HepG2 (cell line): ENCODE results near the gene TOP2A. TPM values are rescaled to one million over a fixed set of nuclear protein-coding genes. Genes with fewer than 3 reads are reported as not detected.
A peak's percentile ranks its signal among the peaks of the same experiment; 100 is the strongest.

Source experiments
- ATM ChIP-seq: fragments of 450-650 bp; IDR thresholded peaks from 2 replicates; pipeline ENCODE4 v1.7.1; 2017; ENCODE audit warnings: mild to moderate bottlenecking, borderline replicate concordance
- DNMT3B ChIP-seq: conservative IDR thresholded peaks from 2 replicates; pipeline ENCODE4 v1.6.1; 2016; ENCODE audit warnings: missing biosample characterization, control low read depth
- HBP1 ChIP-seq: IDR thresholded peaks from 2 replicates; pipeline ENCODE4 v1.6.1; 2016; ENCODE audit warnings: low read depth, control low read depth
- JARID2 ChIP-seq: sonication (generic); formaldehyde crosslinking; IDR thresholded peaks from 2 replicates; pipeline ENCODE4 v1.8.1; 2023; ENCODE audit warnings: missing genetic modification reagents, inconsistent platforms; ENCODE audit not compliant: insufficient replicate concordance
- KLF13 ChIP-seq: sonication (generic); formaldehyde crosslinking; IDR thresholded peaks from 2 replicates; pipeline ENCODE4 v1.4.0; 2020; ENCODE audit warnings: mild to moderate bottlenecking, missing genetic modification reagents
- LCORL ChIP-seq, 2 experiments: fragments of 450-650 bp in 1 of 2; sonication (generic) in 1 of 2; formaldehyde crosslinking in 1 of 2; IDR thresholded peaks; 2 replicates each; pipeline versions ENCODE4 v1.5.0 to v1.6.1; 2017 to 2020; ENCODE audit warnings: antibody characterized with exemption in 1 of 2, missing genetic modification reagents in 1 of 2
- NCOR1 ChIP-seq: fragments of 200-600 bp; sonication (generic); IDR thresholded peaks from 2 replicates; pipeline ENCODE4 v1.7.0; 2017; ENCODE audit warnings: antibody characterized with exemption, low read length, borderline replicate concordance
- PPARG ChIP-seq: conservative IDR thresholded peaks from 2 replicates; pipeline ENCODE4 v1.6.1; 2016; ENCODE audit warnings: missing biosample characterization, missing genetic modification reagents
- RBAK ChIP-seq: sonication (generic); formaldehyde crosslinking; IDR thresholded peaks from 2 replicates; pipeline ENCODE4 v1.5.1; 2020; ENCODE audit warnings: mild to moderate bottlenecking, missing genetic modification reagents
- SMAD3 ChIP-seq: sonication (generic); formaldehyde crosslinking; IDR thresholded peaks from 2 replicates; pipeline ENCODE4 v1.4.0; 2020; ENCODE audit warnings: missing genetic modification reagents
- TFE3 ChIP-seq: IDR thresholded peaks from 2 replicates; pipeline ENCODE4 v1.6.1; 2016
- THRA ChIP-seq: sonication (generic); formaldehyde crosslinking; IDR thresholded peaks from 2 replicates; pipeline ENCODE4 v1.4.0; 2020; ENCODE audit warnings: missing genetic modification reagents, borderline replicate concordance
- TIGD3 ChIP-seq: sonication (generic); formaldehyde crosslinking; IDR thresholded peaks from 2 replicates; pipeline ENCODE4 v1.5.1; 2020; ENCODE audit warnings: mild to moderate bottlenecking, missing genetic modification reagents, borderline replicate concordance
- U2AF2 ChIP-seq: fragments of 200-400 bp; formaldehyde crosslinking; IDR thresholded peaks from 2 replicates; pipeline ENCODE4 v1.6.1; 2017; ENCODE audit warnings: low read depth, mild to moderate bottlenecking, low read length
- ZFP36L2 ChIP-seq: sonication (generic); formaldehyde crosslinking; IDR thresholded peaks from 2 replicates; pipeline ENCODE4 v1.4.0; 2020; ENCODE audit warnings: missing genetic modification reagents
- ZNF24 ChIP-seq: fragments of 450-650 bp; IDR thresholded peaks from 2 replicates; pipeline ENCODE4 v1.6.1; 2017; ENCODE audit warnings: antibody characterized with exemption, mild to moderate bottlenecking
- ZNF253 ChIP-seq: sonication (generic); formaldehyde crosslinking; IDR thresholded peaks from 2 replicates; pipeline ENCODE4 v1.8.0; 2022; ENCODE audit warnings: mild to moderate bottlenecking, missing genetic modification reagents, borderline replicate concordance
- ZNF256 ChIP-seq: sonication (generic); formaldehyde crosslinking; conservative IDR thresholded peaks from 2 replicates; pipeline ENCODE4 v1.4.0; 2020; ENCODE audit warnings: missing genetic modification reagents
- ZNF710 ChIP-seq: sonication (generic); formaldehyde crosslinking; IDR thresholded peaks from 2 replicates; pipeline ENCODE4 v1.5.0; 2020; ENCODE audit warnings: mild to moderate bottlenecking, missing genetic modification reagents, borderline replicate concordance
- ZNF740 ChIP-seq: sonication (generic); formaldehyde crosslinking; IDR thresholded peaks from 2 replicates; pipeline ENCODE4 v1.4.0; 2020; ENCODE audit warnings: missing genetic modification reagents
- ZNF878 ChIP-seq: sonication (generic); formaldehyde crosslinking; IDR thresholded peaks from 2 replicates; pipeline ENCODE4 v1.8.1; 2023; ENCODE audit warnings: mild to moderate bottlenecking, missing genetic modification reagents, moderate library complexity
- polyA plus RNA-seq, 8 experiments: library from polyadenylated mRNA; depleted of rRNA in 3 of 8; stranded (reverse) in 7 of 8; unstranded in 1 of 8; fragments of >200 nt; fragmentation: Illumina TruSeq in 4 of 8; extraction: Trizol in 4 of 8; gene quantifications; 2 replicates each; pipeline versions ENCODE4 v1.2.1 to v1.2.3, GENCODE V29; 2011 to 2016; ENCODE audit warnings: low read depth in 4 of 8, missing spikeins in 1 of 8, mixed read lengths in 1 of 8; ENCODE audit not compliant: insufficient read depth in 1 of 8
- total RNA-seq, 5 experiments: library from RNA; depleted of rRNA; stranded (reverse); fragments of >200 nt; fragmentation: Illumina TruSeq; extraction: Trizol; gene quantifications; 2 replicates each; pipeline ENCODE4 v1.2.3, GENCODE V29; 2016; ENCODE audit warnings: low read depth in 1 of 5

The TOP2A gene
- total and polyA plus RNA-seq, 2 of the 13 experiments (the other 11 are each of a cell fraction or from before 2014, with no cell fraction given): 108 to 327 TPM

- no peak for TF ChIP-seq ZNF253 (CRISPR knock-in tag)
- TF ChIP-seq ZNF878: no peak
- no peak for TF ChIP-seq KLF13 (CRISPR knock-in tag)
- no peak for TF ChIP-seq HBP1
- peak; percentile 60 for TF ChIP-seq SMAD3 (CRISPR knock-in tag)
- TF ChIP-seq ZNF256 (CRISPR knock-in tag): no peak
- TF ChIP-seq TFE3 (CRISPR knock-in tag): peak; percentile 37; the same call in 1 of the 2 replicates
- no peak for TF ChIP-seq ZFP36L2
- peak; percentile 47; the same call in 1 of the 2 replicates for TF ChIP-seq ZNF740
- no peak for TF ChIP-seq U2AF2
- no peak; the same call in 1 of the 2 replicates for TF ChIP-seq TIGD3
- TF ChIP-seq LCORL (IDR thresholded peaks at IDR 0.05): peak; percentile 52; the same call in 1 of the 2 replicates
- peak; percentile 60 for TF ChIP-seq LCORL (CRISPR knock-in tag; IDR thresholded peaks at IDR 0.05)
- TF ChIP-seq PPARG (CRISPR knock-in tag): peak; percentile 96
- TF ChIP-seq RBAK (CRISPR knock-in tag): 0 out of 2 replicates have a peak, but pooled peaks have one; percentile 20
- peak; percentile 78; the same call in 1 of the 2 replicates for TF ChIP-seq NCOR1
- no peak for TF ChIP-seq ZNF710 (CRISPR knock-in tag)
- no peak for TF ChIP-seq JARID2
- TF ChIP-seq ATM: no peak; the same call in 1 of the 2 replicates
- TF ChIP-seq ZNF24: 0 out of 2 replicates have a peak, but pooled peaks have one; percentile 33
- TF ChIP-seq DNMT3B (CRISPR knock-in tag): 0 out of 2 replicates have a peak, but pooled peaks have one; percentile 23
- TF ChIP-seq THRA (CRISPR knock-in tag): peak; percentile 75; the same call in 1 of the 2 replicates
Measured at GRCh38 chr17:40419559-40420331, 2.0 kb upstream of the TOP2A start (continued).
